ENCODE measurements around the gene PALM2AKAP2.
"Not testable (repeated sequence)": the region's sequence is repeated elsewhere in the genome, so short reads cannot be mapped to it uniquely, and the experiment has no call there.

Gene PALM2AKAP2

GRCh38 chr9:109805050-109805449, 25.1 kb downstream of the PALM2AKAP2 start:
- no peak for DNase-seq (ENCODE audit: low spot score)

DNA sequence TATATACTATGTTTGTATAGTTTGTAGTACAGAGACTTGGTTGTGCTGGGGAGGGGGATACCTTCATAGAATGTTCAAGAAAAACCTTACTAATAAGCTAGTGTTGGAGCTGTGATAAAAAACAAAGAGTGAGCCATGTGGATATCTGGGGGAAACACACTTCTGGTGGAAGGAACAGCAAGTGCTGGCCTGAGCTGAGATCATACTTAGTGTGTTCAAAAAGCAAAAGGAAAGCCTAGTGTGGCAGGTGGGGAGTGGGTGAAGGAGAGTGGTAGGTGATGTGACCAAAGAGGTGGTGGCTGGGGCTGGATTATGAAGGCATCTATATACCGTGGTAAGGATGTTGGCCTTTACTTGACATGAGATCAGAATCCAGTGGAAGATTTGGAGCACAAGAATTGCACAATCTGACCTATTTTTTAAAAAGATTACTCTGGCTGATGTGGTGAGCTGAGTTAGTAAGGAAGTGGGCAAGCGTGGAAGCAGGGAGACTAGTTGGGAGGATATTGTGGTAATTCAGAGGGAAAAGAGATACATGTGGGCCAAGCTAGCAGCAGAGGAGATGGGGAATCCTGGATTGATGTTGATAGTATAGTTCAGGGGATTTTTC, 26.6 kb downstream of the PALM2AKAP2 start:
- no peak for DNase-seq (ENCODE audit: low spot score)

GRCh38 chr9:109811876-109812275, 31.9 kb downstream of the PALM2AKAP2 start:
- DNase-seq (ENCODE audit: low spot score), result no peak

DNA sequence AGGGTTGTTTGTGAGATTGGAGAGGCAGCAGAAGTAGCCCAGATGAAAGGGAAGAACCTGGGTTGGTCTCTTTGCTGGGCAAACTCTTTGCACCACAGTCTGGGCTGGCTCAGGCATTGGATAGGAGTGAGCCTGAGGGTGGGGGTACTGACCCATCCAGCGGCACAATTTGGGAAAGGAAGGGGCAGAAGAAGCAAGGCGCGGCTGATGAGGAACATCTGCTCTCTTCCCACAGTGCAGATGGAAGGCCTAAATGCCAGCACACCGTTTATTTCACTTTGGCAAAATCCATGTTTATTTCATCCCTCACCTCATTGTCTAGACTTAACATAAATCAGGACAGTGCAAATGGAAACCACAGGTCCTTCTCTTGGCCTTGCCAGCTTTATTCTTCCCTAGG, 32.3 kb downstream of the PALM2AKAP2 start:
- DNase-seq (ENCODE audit: low spot score), result no peak

DNA sequence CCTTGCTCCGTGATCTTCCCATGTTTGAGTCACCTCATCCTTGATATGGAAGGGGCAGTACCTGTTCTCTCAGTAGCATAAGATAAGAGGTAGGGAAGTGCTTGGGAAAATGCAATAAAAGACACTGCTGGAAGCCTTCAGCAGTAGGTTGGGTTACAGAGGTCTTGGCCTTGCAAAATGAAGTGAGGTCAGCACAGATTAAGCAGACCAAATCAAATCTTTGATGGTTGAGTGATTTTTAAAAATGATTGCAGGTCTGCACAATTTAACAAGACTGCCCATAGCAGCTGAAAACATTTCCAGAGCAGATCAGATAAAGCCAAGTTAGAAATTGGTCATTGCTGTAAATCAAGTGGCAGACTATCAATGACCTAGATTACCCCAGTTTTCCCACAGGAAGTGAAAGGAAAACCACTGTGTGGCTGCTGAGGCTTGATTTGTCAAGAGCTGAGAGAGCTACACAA, 32.9 kb downstream of the PALM2AKAP2 start:
- DNase-seq (ENCODE audit: low spot score), result no peak

DNA sequence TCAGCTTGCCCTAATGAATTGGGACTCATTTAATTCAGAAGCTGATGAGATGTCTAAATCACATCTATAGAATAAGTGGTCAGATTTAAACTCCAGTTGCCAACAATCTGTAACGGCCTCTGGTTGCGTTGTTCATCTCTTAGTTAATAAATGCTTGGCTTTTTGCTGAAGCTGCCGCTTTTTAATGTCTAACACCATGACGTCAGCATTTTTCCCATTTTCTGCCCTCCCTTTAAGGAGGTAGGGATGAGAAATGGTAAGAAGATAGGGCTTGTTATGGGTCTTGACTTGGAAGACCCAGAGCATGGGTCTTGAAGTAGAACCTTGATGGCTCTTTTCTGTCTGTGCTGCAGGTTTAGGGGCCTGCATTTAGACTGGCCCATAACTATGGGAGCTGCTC, 33.3 kb downstream of the PALM2AKAP2 start:
- DNase-seq (ENCODE audit: low spot score), result no peak

DNA sequence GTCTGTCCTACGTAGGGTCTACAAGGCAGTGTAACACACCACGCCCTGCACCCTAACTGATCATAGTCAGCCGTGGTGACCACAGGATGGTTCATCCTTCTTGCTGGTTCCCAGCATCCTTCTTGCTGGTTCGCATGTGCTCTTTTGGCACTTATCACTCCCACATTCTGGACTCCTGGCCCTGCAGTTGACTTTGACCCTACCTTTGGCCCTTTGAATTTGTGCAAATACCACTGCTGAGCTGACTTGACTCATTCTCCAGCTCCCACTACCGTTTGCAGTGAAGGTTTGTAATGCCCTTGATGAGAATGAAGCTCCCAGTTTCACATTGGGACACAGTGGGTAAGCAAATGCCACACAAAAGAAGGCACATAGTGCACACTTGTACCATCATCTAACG, 33.8 kb downstream of the PALM2AKAP2 start:
- no peak for DNase-seq (ENCODE audit: low spot score)

DNA sequence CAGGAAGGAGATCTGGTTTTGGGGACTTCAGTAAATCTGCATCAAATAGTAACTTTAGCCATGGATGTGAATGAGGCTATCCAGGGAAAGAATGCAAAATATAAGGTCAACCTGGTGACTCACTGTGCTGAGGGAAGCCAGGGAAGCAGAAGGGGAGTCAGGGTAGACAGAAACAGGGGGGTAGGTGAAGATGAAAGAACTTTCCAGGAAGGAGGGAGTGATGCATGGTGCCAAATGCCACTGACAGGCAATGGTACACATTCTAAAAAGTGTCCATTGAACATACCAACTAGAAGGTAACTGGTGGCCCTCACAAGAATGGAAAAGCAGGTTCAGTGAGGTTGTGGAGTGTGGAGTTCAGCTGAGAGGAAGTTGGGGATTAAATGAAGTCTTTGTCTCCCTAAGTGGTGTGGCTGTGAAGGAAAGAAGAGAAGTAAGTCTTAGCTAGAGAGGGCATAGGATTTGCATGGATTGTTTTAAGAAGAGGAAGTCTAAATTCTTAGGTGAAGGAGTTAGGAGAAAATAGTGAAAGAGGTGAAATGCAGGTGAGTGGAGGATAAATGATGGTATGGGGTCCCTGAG, 35.5 kb downstream of the PALM2AKAP2 start:
- DNase-seq (ENCODE audit: low spot score), result no peak

- no peak for DNase-seq (ENCODE audit: low spot score)
Measured at GRCh38 chr9:109816490-109816889, 36.5 kb downstream of the PALM2AKAP2 start.

DNA sequence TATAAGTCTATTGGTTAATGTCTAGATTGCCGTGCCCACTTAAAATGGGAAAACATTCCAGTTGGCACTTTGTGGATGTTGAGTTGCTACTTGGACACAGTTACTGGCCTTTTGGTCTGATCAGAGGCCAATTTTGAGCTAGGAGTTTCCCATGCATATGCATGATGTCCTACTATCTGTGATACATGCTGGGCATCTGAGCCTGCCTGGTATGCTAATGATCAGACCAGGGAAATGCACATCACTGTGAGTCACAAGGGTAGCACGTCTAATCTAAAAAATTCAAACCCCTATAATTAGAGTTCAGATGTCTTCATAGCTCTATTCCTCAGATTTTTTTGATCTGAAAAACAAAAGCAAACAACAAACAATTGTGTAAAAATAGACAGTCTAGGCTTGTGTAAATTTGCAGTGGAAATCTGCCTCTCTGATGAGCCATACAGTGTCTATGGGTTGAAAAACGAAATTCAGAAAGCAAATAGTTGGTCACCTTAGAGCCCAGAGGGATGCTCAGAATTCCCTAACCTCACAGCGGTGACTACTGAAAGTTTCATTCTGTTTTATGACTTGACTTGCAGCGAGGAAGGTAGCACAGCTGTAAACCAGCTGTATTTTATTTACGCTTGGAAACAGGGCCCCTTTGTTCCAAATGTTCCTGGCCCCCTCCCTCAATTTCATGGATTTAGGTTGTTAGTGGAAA, 37.3 kb downstream of the PALM2AKAP2 start:
- DNase-seq (ENCODE audit: low spot score), result no peak

DNA sequence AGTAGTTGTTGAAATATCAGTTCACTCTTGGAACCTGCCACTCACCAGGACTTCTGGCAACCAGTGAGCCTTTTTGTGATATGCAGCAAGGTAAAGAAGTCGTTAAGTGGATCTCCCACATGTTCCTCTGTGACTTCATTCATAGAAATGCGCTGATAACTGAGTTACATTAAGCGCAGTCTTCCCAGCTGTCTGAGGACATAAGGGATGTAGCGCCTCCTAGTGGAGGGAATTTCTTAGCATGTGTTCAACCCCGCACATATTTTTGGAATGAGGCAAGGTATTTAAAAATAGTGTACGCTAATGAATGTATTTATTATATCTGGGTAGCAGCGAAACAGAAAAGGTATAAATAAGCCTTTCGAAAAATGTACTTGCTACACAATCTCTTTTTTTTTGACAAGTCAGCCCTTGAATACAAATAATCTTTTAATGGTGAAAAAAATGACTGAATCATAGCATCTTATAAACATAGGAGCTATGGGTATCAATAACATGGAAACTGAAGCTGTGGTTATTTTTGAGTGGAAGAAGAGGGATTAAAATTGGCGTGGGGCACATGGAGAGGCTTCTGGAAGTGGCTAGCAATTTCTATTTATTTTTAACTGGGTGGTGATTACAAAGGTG, 38.0 kb downstream of the PALM2AKAP2 start:
- peak; percentile 59 for DNase-seq (ENCODE audit: low spot score)

DNA sequence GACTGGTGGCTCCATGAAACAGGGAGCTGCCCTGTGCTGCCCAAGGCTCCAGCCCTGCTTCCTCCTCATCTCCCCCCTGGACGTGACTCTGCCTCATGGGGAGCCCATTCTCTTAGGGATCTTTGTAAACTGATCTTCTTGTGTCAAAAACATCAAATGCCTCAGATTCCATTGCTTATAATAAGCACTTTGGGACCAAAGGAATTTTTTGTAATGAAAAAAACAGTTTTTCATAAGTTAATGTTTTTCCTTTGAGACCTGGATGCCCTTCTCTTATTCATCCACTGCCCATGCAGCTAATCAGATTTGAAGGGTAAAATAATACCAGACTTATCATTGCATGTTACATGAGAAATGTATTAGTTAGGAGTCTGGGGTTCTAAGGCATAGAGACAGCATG, 41.7 kb downstream of the PALM2AKAP2 start:
- no peak for DNase-seq (ENCODE audit: low spot score)

DNA sequence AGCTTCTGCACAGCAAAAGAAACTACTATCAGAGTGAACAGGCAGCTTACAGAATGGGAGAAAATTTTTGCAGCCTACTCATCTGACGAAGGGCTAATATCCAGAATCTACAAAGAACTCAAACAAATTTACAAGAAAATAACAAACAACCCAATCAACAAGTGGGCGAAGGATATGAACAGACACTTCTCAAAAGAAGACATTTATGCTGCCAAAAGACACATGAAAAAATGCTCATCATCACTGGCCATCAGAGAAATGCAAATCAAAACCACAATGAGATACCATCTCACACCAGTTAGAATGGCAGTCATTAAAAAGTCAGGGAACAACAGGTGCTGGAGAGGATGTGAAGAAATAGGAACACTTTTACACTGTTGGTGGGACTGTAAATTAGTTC, 45.4 kb downstream of the PALM2AKAP2 start:
- DNase-seq (ENCODE audit: low spot score), result not testable (repeated sequence)

DNA sequence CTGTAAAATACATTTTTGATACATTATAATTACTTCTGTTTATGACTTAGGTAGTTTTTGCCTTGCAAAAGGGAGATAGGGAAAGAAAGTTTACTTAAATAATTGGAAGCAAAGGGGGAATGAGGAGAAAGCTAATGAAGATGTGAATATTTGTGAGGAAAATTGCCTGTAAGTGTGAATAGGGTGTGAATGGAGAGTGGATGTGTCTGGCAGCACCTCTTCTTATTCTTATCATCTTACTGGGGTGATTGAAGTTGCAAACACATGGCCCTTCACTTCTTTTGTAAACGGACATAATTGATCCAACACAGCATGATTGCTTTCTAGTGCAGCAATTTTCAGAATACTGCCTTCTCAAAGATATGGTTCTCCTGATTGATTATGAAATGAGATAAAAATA, 46.6 kb downstream of the PALM2AKAP2 start:
- DNase-seq (ENCODE audit: low spot score), result no peak

- DNase-seq (ENCODE audit: low spot score), result no peak
Measured at GRCh38 chr9:109828254-109828653, 48.3 kb downstream of the PALM2AKAP2 start.
